RWPE2 (cell line): ENCODE results near the gene UBR4.

Experiments used
- ATAC-seq: fragments of 200-7000 bp; cut with Tn5 transposase; 3 replicates; pipeline ENCODE4 v1.9.1; 2021; ENCODE audit warnings: low read depth
- DNase-seq: peaks from one replicate; pipeline ENCODE4 v3.0.0-alpha.2; 2020; ENCODE audit warnings: low spot score
- H3K27ac ChIP-seq: fragments of 450-650 bp; 2 replicates; pipeline ENCODE4 v1.5.1; 2017; ENCODE audit warnings: mild to moderate bottlenecking; ENCODE audit not compliant: poor library complexity, severe bottlenecking
- H3K27me3 ChIP-seq: fragments of 250-450 bp; sonication (Bioruptor Pico); 2 replicates; pipeline ENCODE4 v1.5.1; 2021; ENCODE audit warnings: mild to moderate bottlenecking, moderate library complexity; ENCODE audit not compliant: insufficient read depth, poor library complexity, severe bottlenecking
- H3K36me3 ChIP-seq: fragments of 250-450 bp; sonication (Bioruptor Pico); 2 replicates; pipeline ENCODE4 v1.5.1; 2020; ENCODE audit warnings: low read depth, mild to moderate bottlenecking, moderate library complexity
- H3K4me1 ChIP-seq: fragments of 250-450 bp; sonication (Bioruptor Pico); 2 replicates; pipeline ENCODE4 v1.5.1; 2021; ENCODE audit warnings: mild to moderate bottlenecking, moderate library complexity; ENCODE audit not compliant: insufficient read depth, poor library complexity, severe bottlenecking
- H3K4me3 ChIP-seq: fragments of 250-450 bp; sonication (Bioruptor Pico); 2 replicates; pipeline ENCODE4 v1.5.1; 2021; ENCODE audit warnings: mild to moderate bottlenecking, moderate library complexity; ENCODE audit not compliant: severe bottlenecking
- H3K9me3 ChIP-seq: fragments of 250-450 bp; sonication (Bioruptor Pico); 2 replicates; pipeline ENCODE4 v1.5.1; 2021; ENCODE audit warnings: mild to moderate bottlenecking, moderate library complexity; ENCODE audit not compliant: severe bottlenecking
- TF ChIP-seq, protein P1 (sequence below): fragments of 450-650 bp; IDR thresholded peaks from one replicate; pipeline ENCODE4 v1.5.1; 2017; ENCODE audit warnings: mild to moderate bottlenecking, moderate library complexity; ENCODE audit not compliant: poor library complexity, severe bottlenecking

UBR4 gene

DNA sequence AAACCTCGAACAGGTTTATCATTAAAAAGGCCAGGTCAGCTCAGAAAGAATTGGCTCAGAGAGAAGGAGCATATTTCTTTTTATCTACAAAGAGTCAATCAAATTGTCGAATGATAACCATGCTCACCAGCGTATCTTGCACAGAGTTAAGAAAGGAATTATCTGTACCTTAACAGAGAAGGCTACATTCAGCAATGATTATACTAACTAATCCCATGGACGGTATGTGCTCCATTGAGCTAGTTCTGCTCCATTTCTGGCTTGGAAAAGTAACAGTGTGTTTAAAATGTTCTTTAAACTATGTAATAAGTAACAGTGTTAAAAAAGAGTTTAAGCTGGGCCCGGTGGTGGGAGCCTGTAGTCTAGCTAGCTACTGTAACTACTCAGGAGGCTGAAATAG is 4.2 kb downstream of the UBR4 start:
- TF ChIP-seq, protein P1, sequence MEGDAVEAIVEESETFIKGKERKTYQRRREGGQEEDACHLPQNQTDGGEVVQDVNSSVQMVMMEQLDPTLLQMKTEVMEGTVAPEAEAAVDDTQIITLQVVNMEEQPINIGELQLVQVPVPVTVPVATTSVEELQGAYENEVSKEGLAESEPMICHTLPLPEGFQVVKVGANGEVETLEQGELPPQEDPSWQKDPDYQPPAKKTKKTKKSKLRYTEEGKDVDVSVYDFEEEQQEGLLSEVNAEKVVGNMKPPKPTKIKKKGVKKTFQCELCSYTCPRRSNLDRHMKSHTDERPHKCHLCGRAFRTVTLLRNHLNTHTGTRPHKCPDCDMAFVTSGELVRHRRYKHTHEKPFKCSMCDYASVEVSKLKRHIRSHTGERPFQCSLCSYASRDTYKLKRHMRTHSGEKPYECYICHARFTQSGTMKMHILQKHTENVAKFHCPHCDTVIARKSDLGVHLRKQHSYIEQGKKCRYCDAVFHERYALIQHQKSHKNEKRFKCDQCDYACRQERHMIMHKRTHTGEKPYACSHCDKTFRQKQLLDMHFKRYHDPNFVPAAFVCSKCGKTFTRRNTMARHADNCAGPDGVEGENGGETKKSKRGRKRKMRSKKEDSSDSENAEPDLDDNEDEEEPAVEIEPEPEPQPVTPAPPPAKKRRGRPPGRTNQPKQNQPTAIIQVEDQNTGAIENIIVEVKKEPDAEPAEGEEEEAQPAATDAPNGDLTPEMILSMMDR = no peak
- Histone ChIP-seq H3K4me3 (no peak overlapping the region), H3K36me3 (peaks cover 15% of the 10 kb centered on the region), H3K9me3 (no peaks in the 10 kb centered on the region), H3K4me1 (peaks cover 23% of the 10 kb centered on the region), H3K27me3 (no peaks in the 10 kb centered on the region), H3K27ac (no peak overlapping the region)
- no peak for ATAC-seq
- DNase-seq = no peak

DNA sequence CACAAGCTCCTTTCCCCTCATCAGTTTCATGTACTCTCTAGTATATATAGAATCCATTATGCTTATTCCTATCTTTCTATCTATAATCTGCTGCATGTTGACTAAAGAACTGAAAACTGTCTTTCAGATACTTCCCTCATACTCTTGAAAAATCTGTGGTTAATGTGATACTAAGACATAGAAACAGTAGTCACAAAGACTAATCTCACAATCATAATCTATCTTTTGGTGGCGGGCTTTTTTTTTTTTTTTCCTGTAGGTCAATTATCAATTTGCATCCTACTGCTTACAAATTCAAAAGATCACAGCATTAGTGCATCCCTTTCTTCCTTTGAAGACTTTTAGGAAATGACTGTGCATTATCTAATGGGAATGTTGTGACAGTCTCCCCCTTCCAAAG is 4.7 kb downstream of the UBR4 start:
- TF ChIP-seq, protein P1 = no peak
- Histone ChIP-seq H3K27me3 (no peaks in the 10 kb centered on the region), H3K9me3 (no peaks in the 10 kb centered on the region), H3K4me3 (no peak overlapping the region), H3K4me1 (peaks cover 23% of the 10 kb centered on the region), H3K36me3 (peaks cover 19% of the 10 kb centered on the region), H3K27ac (no peak overlapping the region)
- DNase-seq (no peak), ATAC-seq (no peak)

DNA sequence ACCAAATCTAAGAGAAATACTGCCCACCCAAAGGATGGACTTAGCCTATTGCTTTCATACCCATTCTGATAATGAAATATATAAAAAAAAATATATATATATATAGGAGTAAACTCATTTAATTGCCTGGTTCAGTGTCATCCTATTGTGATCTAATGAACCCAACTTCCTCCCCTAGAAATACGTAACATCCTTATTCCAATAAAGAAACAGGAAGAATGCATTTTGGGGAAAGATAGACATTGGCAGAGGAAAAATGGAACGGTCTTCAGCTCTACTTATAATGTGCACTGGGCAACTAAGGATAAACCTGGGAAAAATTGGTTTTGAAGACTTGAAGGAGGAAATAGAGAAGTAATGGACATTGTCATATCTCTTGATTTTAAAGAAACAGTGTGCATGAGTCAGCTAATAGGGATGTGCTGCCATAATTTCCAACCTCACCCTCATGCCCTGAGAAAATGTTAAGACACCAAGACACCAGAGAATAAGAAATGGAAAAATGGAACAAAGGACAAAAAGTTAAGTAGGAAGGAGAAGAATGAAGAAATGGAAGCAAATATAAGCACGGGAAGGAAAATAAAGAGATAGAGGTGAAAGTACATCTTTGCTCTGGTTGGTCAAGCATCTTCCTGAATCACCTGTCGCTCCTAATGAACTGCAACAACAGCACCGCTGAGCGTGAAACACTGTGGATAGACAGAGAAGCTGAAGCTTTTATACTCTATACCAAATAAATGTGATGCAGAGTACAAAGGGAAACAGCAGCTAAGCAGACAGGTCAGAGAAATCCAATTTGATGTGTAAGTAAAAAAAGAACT is 5.4 kb downstream of the UBR4 start:
- TF ChIP-seq, protein P1 = no peak
- ATAC-seq (no peak), DNase-seq (no peak)
- H3K27ac ChIP-seq = no peak overlapping the region
- H3K27me3 ChIP-seq = no peaks in the 10 kb centered on the region
- H3K9me3 ChIP-seq = no peaks in the 10 kb centered on the region
- no peak overlapping the region for H3K4me3 ChIP-seq
- peaks cover 23% of the 10 kb centered on the region for H3K4me1 ChIP-seq
- peaks cover 27% of the 10 kb centered on the region for H3K36me3 ChIP-seq

DNA sequence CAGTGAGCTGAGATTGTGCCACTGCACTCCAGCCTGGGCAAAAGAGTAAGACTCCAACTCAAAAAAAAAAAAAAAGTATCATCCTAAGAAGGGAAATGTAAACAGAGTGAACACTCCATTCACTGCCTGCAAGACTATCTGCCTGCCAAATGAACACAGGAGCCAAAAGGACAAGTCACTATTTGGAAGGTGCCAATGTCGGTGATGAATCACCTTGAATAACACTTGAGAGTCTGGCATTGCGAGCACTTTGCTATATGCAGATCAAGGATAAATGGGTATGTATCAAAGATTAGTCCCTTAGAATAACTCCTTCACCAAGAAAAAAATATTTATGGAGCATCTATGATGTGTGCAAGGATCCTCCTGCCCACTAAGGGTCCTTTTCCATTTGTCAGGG is 6.6 kb downstream of the UBR4 start:
- Histone ChIP-seq H3K27ac (no peak overlapping the region), H3K4me3 (no peak overlapping the region), H3K27me3 (no peaks in the 10 kb centered on the region), H3K4me1 (peaks cover 18% of the 10 kb centered on the region), H3K36me3 (peaks cover 39% of the 10 kb centered on the region), H3K9me3 (no peaks in the 10 kb centered on the region)
- TF ChIP-seq, protein P1 = no peak
- DNase-seq (no peak), ATAC-seq (peak; percentile 87)

DNA sequence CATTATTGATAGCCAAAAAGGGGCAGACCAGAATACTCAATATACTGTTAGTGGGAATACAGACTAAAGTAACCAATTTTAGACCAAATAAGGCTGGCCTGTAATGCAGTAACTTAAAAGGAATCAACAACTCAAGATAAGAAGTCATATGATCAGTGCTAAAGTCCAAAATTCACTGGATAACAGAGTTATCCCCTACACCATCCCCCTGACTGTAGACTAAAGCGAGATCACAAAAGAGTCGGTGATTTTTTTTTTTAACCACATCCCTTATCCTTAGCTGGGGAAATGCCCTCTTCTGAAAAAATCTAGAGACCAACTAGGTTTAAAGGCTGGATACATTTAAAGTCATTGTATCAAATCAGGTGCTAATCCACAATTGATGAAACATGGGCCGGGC is 7.7 kb downstream of the UBR4 start:
- ATAC-seq = no peak
- H3K4me3 ChIP-seq = no peak overlapping the region
- H3K27ac ChIP-seq = no peak overlapping the region
- no peaks in the 10 kb centered on the region for H3K27me3 ChIP-seq
- DNase-seq = no peak
- H3K9me3 ChIP-seq = no peaks in the 10 kb centered on the region
- peaks cover 17% of the 10 kb centered on the region for H3K4me1 ChIP-seq
- TF ChIP-seq, protein P1 = no peak
- peaks cover 49% of the 10 kb centered on the region for H3K36me3 ChIP-seq
